GM12801 (cell line): ENCODE measurements around the gene OCA2.

Experiments
- CTCF ChIP-seq: IDR thresholded peaks from one replicate; pipeline ENCODE4 v1.5.1; 2011; ENCODE audit warnings: control low read depth; ENCODE audit not compliant: insufficient read length; ENCODE audit errors: extremely low read depth

The OCA2 gene

GRCh38 chr15:28122038-28122949 is 23.2 kb upstream of the OCA2 start:
- TF ChIP-seq CTCF: no peak

GRCh38 chr15:28120359-28120640 is 21.2 kb upstream of the OCA2 start:
- TF ChIP-seq CTCF: no peak

GRCh38 chr15:28118531-28118930 is 19.4 kb upstream of the OCA2 start:
- no peak for TF ChIP-seq CTCF

- TF ChIP-seq CTCF: no peak
These were observed 19.0 kb upstream of the OCA2 start for GRCh38 chr15:28118083-28118482.

- TF ChIP-seq CTCF: no peak
These were observed 18.4 kb upstream of the OCA2 start for GRCh38 chr15:28117432-28117990.

- no peak for TF ChIP-seq CTCF
These were observed 17.7 kb upstream of the OCA2 start for GRCh38 chr15:28116521-28117431.

- TF ChIP-seq CTCF: no peak
These were observed 16.8 kb upstream of the OCA2 start for GRCh38 chr15:28115871-28116270.
